Esophagus muscularis mucosa (tissue), 3 donors: Measurements from ENCODE around the gene AP1M2.

Experiments
- POLR2AphosphoS5 ChIP-seq, 2 donors: sonication (generic); formaldehyde crosslinking; IDR thresholded peaks; one replicate each; pipeline ENCODE4 v1.6.1; 2017; ENCODE audit warnings: antibody characterized with exemption in 2 of 2
- TF ChIP-seq, protein P1 (sequence below), 3 experiments: fragments of 200-600 bp in 2 of 3; fragments of 450-650 bp in 1 of 3; sonication (generic) in 2 of 3; IDR thresholded peaks; one replicate each; pipeline ENCODE4 v1.5.1; 2017 to 2019; ENCODE audit warnings: antibody characterized with exemption in 3 of 3, mild to moderate bottlenecking in 2 of 3, moderate library complexity in 1 of 3

DNA sequence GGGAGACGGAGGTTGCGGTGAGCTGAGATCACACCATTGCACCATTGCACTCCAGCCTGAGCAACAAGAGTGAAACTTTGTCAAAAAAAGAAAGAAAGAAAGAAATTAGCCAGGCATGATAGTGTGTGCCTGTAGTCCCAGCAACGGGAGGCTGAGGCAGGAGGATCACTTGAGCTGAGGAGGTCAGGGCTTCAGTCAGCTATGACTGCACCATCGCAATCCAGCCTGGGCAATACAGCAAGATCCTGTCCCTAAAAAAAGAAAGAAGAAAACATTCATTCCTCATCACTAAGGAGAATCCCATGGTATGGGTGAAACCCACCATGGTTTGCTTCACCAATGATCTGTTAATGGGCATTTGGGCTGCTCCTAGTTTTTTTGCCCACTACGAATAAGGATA is 13.0 kb upstream of the AP1M2 start:
- TF ChIP-seq, protein P1, sequence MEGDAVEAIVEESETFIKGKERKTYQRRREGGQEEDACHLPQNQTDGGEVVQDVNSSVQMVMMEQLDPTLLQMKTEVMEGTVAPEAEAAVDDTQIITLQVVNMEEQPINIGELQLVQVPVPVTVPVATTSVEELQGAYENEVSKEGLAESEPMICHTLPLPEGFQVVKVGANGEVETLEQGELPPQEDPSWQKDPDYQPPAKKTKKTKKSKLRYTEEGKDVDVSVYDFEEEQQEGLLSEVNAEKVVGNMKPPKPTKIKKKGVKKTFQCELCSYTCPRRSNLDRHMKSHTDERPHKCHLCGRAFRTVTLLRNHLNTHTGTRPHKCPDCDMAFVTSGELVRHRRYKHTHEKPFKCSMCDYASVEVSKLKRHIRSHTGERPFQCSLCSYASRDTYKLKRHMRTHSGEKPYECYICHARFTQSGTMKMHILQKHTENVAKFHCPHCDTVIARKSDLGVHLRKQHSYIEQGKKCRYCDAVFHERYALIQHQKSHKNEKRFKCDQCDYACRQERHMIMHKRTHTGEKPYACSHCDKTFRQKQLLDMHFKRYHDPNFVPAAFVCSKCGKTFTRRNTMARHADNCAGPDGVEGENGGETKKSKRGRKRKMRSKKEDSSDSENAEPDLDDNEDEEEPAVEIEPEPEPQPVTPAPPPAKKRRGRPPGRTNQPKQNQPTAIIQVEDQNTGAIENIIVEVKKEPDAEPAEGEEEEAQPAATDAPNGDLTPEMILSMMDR (IDR thresholded peaks at IDR 0.05): no peak
- TF ChIP-seq POLR2AphosphoS5 (IDR thresholded peaks at IDR 0.05): no peak
